HG03060 (cell line): Measurements from ENCODE around the gene RPL19.
"Not testable (repeated sequence)": the region's sequence is repeated elsewhere in the genome, so short reads cannot be mapped to it uniquely, and the experiment has no call there.

ENCODE experiments used
- ATAC-seq: cut with Tn5 transposase; IDR thresholded peaks from one replicate; pipeline ENCODE4 v1.9.1; 2021; ENCODE audit warnings: low read depth, moderate number of reproducible peaks; ENCODE audit not compliant: unreplicated experiment

RPL19 gene

DNA sequence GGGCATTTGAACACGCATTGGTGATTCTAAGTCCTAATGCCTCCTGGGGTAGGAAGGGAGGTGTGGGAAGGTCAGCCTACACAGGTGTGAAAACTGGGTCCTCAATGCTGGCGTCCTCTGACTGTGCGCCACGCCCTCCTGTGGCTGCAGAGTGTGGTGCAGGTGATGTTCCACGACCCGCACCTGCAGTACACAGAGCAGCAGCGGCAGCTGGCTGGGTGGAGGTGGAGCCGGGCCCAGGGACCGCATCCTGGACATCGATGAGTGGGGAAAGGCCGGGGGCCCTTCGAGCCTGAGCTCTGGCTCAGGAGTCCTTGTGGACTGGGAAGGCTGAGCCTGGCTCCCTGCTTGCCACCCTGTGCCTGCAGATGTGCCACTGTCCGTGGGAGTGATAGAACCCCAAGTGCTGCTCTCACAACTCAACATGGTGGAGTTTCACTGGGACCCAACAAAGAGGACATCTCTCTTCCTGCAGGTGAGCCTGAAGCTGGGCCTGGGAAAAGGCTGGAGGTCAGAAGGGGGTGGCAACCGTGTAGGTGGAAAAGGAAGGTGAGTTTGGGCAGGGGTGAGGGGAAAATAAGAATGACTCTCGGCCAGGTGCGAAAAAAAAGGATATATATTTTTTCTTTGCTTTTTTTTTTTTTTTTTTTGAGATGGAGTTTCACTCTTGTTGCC is 39.7 kb downstream of the RPL19 start:
- no peak for ATAC-seq

GRCh38 chr17:39240631-39241030 is 40.5 kb downstream of the RPL19 start:
- no peak for ATAC-seq

DNA sequence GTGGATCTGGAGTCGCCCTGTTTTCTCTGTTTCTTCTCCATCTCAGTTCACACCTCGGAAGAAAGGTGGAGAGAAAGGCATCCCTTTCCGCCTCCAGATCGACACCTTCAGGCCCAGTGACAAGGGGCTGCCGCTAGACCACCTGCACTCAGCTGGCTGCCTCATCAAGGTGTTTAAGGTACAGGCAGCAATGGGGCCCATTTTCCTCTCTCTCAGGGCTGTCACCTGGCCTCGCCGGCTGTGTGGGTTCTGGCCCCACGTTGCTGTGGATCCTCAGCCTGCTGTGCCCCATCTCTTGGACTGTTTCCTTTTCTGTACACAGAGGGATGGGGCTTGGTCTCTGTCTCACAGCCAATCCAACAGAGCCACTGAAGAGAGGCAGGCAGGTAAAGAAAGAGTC is 43.1 kb downstream of the RPL19 start:
- ATAC-seq, result no peak

GRCh38 chr17:39244016-39244599 is 44.0 kb downstream of the RPL19 start:
- no peak for ATAC-seq

DNA sequence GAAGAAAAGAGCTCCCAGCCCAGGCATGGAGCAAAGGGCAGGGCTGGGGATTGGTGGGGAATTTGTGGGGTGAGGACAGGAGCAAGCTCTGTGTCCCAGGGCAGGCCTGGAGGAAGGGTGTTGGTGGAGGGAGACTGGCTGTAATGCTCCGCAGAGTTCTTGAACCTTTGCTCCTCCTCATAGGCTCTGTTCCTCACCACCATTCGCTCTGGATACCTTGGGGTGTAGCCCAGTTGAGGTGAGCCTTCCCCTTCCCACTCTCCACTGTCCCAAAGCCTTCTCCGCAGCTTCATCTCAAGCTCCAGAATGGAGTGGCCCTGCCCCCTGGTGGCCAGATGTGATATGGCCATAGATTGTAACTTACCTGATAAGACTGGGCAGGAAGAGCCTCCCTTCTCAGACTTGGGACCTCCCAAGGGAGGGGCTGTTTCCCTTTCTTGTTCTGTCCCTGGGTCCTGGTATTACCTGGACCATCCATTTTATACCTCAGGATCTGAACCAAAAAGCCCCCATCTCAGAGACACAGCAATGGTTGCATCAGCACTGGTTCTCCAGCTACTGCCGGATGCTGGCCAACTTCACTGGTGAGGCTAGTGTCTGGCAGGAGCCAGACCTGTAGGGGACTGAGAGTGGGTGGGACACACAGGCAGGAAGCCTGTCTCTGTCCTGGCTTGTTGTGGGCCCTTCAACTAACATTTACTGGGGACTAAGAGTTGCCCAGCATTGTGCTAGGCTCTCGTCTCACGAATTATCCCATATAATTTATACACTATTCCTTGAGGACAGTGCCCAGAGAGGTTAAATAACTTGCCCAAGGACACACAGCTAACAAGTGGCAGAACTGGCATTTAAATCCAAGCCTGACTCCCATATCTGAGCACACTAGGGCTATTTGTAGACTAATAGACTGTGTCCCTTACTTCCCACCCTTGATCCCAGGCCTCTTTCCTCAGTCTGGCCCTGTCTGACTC is 44.8 kb downstream of the RPL19 start:
- ATAC-seq, result no peak

DNA sequence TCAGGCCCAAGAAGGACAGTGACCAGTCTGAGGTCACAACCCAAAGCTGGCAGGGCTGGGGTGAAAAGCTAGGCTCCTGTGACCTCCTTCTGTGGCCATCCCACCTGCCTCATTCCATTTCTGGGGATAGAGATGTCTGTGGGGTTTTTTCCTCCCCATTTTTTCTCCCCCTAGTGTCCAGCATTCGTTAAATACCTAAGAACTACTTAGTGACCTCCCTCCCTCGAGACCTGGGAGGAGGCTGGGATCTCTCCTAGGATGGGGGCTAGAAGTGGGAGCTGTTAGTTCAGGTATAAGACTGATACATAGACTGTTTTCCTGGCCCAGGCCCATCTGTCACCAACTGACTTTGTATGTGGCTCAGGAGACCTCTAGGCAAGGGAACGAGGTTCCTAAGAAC is 46.2 kb downstream of the RPL19 start:
- ATAC-seq, result no peak

DNA sequence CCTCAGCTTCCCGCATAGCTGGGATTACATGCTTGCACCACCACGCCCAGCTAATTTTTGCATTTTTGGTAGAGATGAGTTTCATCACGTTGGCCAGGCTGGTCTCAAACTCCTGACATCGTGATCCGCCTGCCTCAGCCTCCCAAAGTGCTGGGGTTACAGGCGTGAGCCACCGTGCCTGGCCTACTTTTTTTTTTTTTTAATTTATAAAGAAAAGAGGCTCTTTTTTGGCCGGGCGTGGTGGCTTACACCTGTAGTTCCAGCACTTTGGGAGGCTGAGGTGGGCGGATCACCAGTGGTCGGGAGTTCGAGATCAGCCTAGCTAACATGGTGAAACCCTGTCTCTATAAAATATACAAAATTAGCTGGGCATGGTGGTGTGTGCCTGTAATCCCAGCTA is 50.0 kb downstream of the RPL19 start:
- not testable (repeated sequence) for ATAC-seq

DNA sequence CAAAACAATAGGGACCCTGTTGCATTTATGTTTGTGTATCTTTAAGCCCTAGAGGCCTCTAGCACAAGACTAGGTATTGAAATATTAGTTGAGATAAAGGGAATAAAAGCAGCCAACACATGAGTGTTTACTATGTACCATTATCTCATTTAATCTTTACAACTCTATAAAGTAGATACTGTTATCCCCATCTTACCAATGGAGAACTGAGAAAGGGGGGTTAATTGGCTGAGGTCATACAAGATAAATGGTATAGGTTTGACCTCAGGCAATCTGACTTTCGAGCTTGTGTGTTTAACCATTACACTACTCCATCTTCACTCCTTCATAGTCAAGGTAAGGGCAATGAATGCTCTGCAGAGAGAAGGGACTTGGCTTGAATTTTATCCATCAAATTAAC is 51.9 kb downstream of the RPL19 start:
- no peak for ATAC-seq

DNA sequence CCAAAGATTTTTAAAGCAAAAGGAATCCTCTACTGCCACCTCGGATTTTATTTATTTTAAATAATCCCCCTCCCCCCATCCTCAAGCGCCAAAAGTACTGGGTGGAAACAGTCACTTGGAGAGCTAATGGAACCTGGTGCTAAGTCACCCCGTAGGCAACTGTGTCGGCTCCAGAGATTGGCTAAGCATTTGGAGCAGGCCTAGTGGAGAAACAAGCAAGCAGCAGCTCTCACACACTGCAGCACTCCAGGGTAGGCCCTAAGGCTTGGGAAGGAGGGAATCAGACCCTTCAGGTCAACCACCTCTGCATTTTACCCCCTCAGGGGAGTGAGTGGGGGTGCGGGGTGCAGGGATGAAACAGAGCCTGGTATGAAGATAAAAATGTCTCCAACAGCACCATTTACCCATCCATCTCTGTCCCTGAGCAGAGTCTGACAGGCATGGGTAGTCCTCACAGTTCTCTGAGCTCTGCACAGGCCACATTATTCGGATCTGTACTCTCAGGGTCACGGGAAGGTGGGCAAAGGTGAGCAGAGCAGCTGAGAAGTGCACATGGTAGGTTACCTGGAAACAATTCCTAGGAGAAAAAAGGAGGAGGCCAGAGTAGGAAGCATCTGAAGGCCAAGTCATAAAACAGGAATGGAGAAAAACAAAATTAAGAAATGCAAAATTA is 52.8 kb downstream of the RPL19 start:
- no peak for ATAC-seq
